AG09309 (cell line): ENCODE results near the gene CCDC136.
A peak's percentile ranks its signal among the peaks of the same experiment; 100 is the strongest.

Experiments used
- DNase-seq: peaks from one replicate; pipeline ENCODE4 v3.0.0-alpha.2; 2010; ENCODE audit warnings: low read depth
- H3K4me3 ChIP-seq: 2 replicates; pipeline ENCODE4 v1.5.1; 2011; ENCODE audit warnings: mild to moderate bottlenecking, low read depth, low read length, moderate library complexity; ENCODE audit not compliant: control insufficient read depth
- CTCF ChIP-seq: IDR thresholded peaks from 2 replicates; pipeline ENCODE4 v1.5.1; 2011; ENCODE audit warnings: mild to moderate bottlenecking, low read depth, low read length, inconsistent platforms; ENCODE audit not compliant: insufficient read depth, control insufficient read depth; ENCODE audit errors: missing control alignments

CCDC136 gene

GRCh38 chr7:128752251-128752650 lies 39.5 kb upstream of the CCDC136 start:
- no peak overlapping the region for H3K4me3 ChIP-seq
- no peak for DNase-seq
- no peak for TF ChIP-seq CTCF

- H3K4me3 ChIP-seq: no peak overlapping the region
- DNase-seq: no peak
- no peak for TF ChIP-seq CTCF
These were observed 36.5 kb upstream of the CCDC136 start for GRCh38 chr7:128755075-128755818.

GRCh38 chr7:128755819-128756476 lies 35.8 kb upstream of the CCDC136 start:
- TF ChIP-seq CTCF: no peak
- H3K4me3 ChIP-seq: no peak overlapping the region
- DNase-seq: peak; percentile 89

GRCh38 chr7:128757203-128757602 lies 34.6 kb upstream of the CCDC136 start:
- TF ChIP-seq CTCF: no peak
- no peak overlapping the region for H3K4me3 ChIP-seq
- DNase-seq: no peak

- TF ChIP-seq CTCF: no peak
- no peak for DNase-seq
- no peak overlapping the region for H3K4me3 ChIP-seq
These were observed 33.2 kb upstream of the CCDC136 start for GRCh38 chr7:128758553-128758952.

GRCh38 chr7:128759242-128759641 lies 32.5 kb upstream of the CCDC136 start:
- no peak overlapping the region for H3K4me3 ChIP-seq
- no peak for TF ChIP-seq CTCF
- DNase-seq: no peak
